PC-9 (cell line): ENCODE data around the gene FNIP1.

Experiments
- EZH2 ChIP-seq: fragments of 200-600 bp; sonication (generic); IDR thresholded peaks from 2 replicates; pipeline ENCODE4 v1.8.0; 2017; ENCODE audit warnings: antibody characterized with exemption, low read depth
- TF ChIP-seq, protein P1 (sequence below): fragments of 200-600 bp; sonication (generic); conservative IDR thresholded peaks from 2 replicates; pipeline ENCODE4 v1.6.1; 2017; ENCODE audit warnings: mixed run types, antibody characterized with exemption, mild to moderate bottlenecking, moderate library complexity

DNA sequence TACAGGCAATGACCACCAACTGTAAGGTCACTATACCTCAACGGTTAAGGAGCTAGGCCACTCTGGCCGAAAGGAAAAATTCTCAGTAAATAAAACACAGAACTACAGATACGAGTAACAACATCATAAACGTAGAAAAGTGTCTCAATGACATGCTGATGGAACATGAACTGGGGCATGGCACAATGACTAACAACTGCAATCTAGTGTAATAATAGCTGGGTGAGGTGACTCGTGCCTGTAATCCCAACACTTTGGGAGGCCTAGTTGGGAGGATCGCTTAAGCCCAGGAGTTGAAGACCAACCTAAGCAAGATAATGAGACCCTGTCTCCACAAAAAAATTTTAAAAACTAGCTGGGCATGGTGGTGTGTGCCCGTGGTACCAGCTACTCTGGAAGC, 152.0 kb downstream of the FNIP1 start:
- TF ChIP-seq, protein P1, sequence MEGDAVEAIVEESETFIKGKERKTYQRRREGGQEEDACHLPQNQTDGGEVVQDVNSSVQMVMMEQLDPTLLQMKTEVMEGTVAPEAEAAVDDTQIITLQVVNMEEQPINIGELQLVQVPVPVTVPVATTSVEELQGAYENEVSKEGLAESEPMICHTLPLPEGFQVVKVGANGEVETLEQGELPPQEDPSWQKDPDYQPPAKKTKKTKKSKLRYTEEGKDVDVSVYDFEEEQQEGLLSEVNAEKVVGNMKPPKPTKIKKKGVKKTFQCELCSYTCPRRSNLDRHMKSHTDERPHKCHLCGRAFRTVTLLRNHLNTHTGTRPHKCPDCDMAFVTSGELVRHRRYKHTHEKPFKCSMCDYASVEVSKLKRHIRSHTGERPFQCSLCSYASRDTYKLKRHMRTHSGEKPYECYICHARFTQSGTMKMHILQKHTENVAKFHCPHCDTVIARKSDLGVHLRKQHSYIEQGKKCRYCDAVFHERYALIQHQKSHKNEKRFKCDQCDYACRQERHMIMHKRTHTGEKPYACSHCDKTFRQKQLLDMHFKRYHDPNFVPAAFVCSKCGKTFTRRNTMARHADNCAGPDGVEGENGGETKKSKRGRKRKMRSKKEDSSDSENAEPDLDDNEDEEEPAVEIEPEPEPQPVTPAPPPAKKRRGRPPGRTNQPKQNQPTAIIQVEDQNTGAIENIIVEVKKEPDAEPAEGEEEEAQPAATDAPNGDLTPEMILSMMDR, result no peak
- TF ChIP-seq EZH2, result no peak
